GM21447 (cell line): Measurements from ENCODE around the gene AIPL1.

Source experiments
- ATAC-seq: cut with Tn5 transposase; IDR thresholded peaks from one replicate; pipeline ENCODE4 v1.9.1; 2021; ENCODE audit not compliant: unreplicated experiment

AIPL1 gene

GRCh38 chr17:6450926-6451832 is 16.3 kb upstream of the AIPL1 start:
- no peak for ATAC-seq

GRCh38 chr17:6449307-6449706 is 14.4 kb upstream of the AIPL1 start:
- no peak for ATAC-seq

- ATAC-seq = no peak
These were observed 13.6 kb upstream of the AIPL1 start for GRCh38 chr17:6448473-6448872.

GRCh38 chr17:6446516-6447100 is 11.7 kb upstream of the AIPL1 start:
- ATAC-seq = no peak

- no peak for ATAC-seq
These were observed 9.8 kb upstream of the AIPL1 start for GRCh38 chr17:6444571-6445335.

GRCh38 chr17:6443692-6444570 is 9.0 kb upstream of the AIPL1 start, which contains the start of gene PIMREG:
Gene PIMREG (plus strand): TSS chr17:6444455. CDS start chr17:6445111, 656 bp downstream.
- peak; percentile 88 for ATAC-seq

GRCh38 chr17:6442775-6443174 is 7.9 kb upstream of the AIPL1 start:
- no peak for ATAC-seq

- ATAC-seq = no peak
These were observed 5.0 kb upstream of the AIPL1 start for GRCh38 chr17:6439951-6440350.

GRCh38 chr17:6437956-6438355 is 3.0 kb upstream of the AIPL1 start:
- ATAC-seq = no peak

GRCh38 chr17:6437466-6437865 is 2.5 kb upstream of the AIPL1 start:
- ATAC-seq = no peak

GRCh38 chr17:6435968-6436367 is 1.0 kb upstream of the AIPL1 start:
- no peak for ATAC-seq

- no peak for ATAC-seq
These were observed 4.2 kb downstream of the AIPL1 start for GRCh38 chr17:6430769-6431168.

GRCh38 chr17:6429266-6429665 is 5.7 kb downstream of the AIPL1 start:
- no peak for ATAC-seq

GRCh38 chr17:6428207-6428965 is 6.5 kb downstream of the AIPL1 start:
- no peak for ATAC-seq

GRCh38 chr17:6427279-6427781 is 7.6 kb downstream of the AIPL1 start:
- no peak for ATAC-seq

- ATAC-seq = no peak
These were observed 8.4 kb downstream of the AIPL1 start for GRCh38 chr17:6426356-6427101.

GRCh38 chr17:6425407-6425806 is 9.5 kb downstream of the AIPL1 start:
- no peak for ATAC-seq

- ATAC-seq = no peak
These were observed 11.0 kb downstream of the AIPL1 start for GRCh38 chr17:6423931-6424330.

- no peak for ATAC-seq
These were observed 12.2 kb downstream of the AIPL1 start for GRCh38 chr17:6422654-6423241.
